GM06990 (cell line): ENCODE results near the gene KBTBD3.
"Not testable (repeated sequence)": the region's sequence is repeated elsewhere in the genome, so short reads cannot be mapped to it uniquely, and the experiment has no call there.

Experiments used
- DNase-seq: peaks from one replicate; pipeline ENCODE4 v3.0.0-alpha.2; 2011; ENCODE audit not compliant: insufficient read length; ENCODE audit errors: extremely low read depth
- H3K27me3 ChIP-seq: replicated peaks from 2 replicates; pipeline ENCODE4 v1.6.0; 2011; ENCODE audit warnings: low read length; ENCODE audit not compliant: control insufficient read depth, insufficient read depth
- H3K36me3 ChIP-seq: 2 replicates; pipeline ENCODE4 v1.5.1; 2011; ENCODE audit warnings: low read length; ENCODE audit not compliant: control insufficient read depth, insufficient read depth
- H3K4me3 ChIP-seq: replicated peaks from 2 replicates; pipeline ENCODE4 v1.5.1; 2011; ENCODE audit warnings: low read depth, mild to moderate bottlenecking, control low read depth, low read length
- CTCF ChIP-seq: IDR thresholded peaks from 2 replicates; pipeline ENCODE4 v1.5.1; 2011; ENCODE audit warnings: low read length, control low read depth, mild to moderate bottlenecking, inconsistent platforms; ENCODE audit not compliant: insufficient read depth, poor library complexity, severe bottlenecking

KBTBD3 gene

GRCh38 chr11:106014035-106014434 is 63.1 kb downstream of the KBTBD3 start:
- Histone ChIP-seq H3K27me3 (no peaks in the 10 kb centered on the region), H3K4me3 (no peak overlapping the region), H3K36me3 (peaks cover 2% of the 10 kb centered on the region)
- no peak for DNase-seq
- no peak for TF ChIP-seq CTCF

GRCh38 chr11:106012744-106013143 is 64.4 kb downstream of the KBTBD3 start:
- no peak for DNase-seq
- Histone ChIP-seq H3K4me3 (no peak overlapping the region), H3K36me3 (peaks cover 2% of the 10 kb centered on the region), H3K27me3 (no peaks in the 10 kb centered on the region)
- no peak for TF ChIP-seq CTCF

- no peak overlapping the region for H3K4me3 ChIP-seq
- peaks cover 2% of the 10 kb centered on the region for H3K36me3 ChIP-seq
- no peak for TF ChIP-seq CTCF
- no peaks in the 10 kb centered on the region for H3K27me3 ChIP-seq
- no peak for DNase-seq
These were observed 65.7 kb downstream of the KBTBD3 start for GRCh38 chr11:106011481-106011880.

- not testable (repeated sequence) for DNase-seq, H3K36me3 ChIP-seq, H3K27me3 ChIP-seq, H3K4me3 ChIP-seq
These were observed 74.1 kb downstream of the KBTBD3 start for GRCh38 chr11:106003094-106003493.

GRCh38 chr11:106001304-106002012 is 75.7 kb downstream of the KBTBD3 start:
- Histone ChIP-seq H3K27me3 (no peaks in the 10 kb centered on the region), H3K36me3 (peaks cover under 1% of the 10 kb centered on the region), H3K4me3 (no peak overlapping the region)
- TF ChIP-seq CTCF: no peak
- no peak for DNase-seq
